ENCODE results near the gene PSTPIP1. TPM values are rescaled to one million over a fixed set of nuclear protein-coding genes. Genes with fewer than 3 reads are reported as not detected.

The PSTPIP1 gene
- total RNA-seq, 1 donor from 2014 or later, result not detected

DNA sequence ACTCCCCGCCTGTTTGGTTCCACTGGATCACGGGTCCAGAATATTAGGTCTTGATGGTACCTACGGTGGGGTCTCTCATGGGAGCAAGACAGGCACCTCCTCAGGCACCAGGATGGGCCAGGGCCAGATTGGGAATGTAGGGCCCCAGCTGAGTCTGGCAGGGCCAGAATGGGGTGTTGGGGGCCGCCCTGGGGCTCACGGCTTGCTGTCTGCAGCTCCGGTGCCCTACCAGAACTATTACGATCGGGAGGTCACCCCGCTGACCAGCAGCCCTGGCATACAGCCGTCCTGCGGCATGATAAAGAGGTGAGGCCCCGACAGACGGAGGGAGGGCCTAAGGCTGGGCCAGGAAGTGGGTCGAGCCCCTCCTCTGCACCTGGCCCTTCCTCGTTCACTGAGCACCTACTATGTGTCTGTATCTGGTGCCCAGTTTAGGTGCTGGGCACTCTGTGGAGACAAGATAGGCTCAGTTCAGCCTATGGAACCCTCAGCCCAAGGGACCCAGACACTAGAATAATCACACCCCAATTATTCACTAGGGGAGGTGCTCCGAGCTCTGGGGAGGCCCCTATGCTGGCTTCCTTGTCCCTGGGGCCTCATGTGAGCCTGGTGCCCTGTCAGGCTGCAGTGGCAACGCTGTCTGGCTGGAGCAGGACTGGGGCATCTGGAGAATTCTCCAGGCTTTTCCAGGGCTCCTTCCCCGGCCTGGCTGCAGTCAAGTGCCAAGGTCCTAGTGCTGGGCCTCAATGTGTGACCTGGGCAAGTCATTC lies 37.9 kb downstream of the PSTPIP1 start:
- Mint-ChIP-seq H3K4me3 (ENCODE audit: unreplicated experiment) (no peak overlapping the region), H3K36me3 (ENCODE audit: low read depth, unreplicated experiment) (no peaks in the 10 kb centered on the region), H3K27me3 (ENCODE audit: low read depth, unreplicated experiment) (peaks cover 6% of the 10 kb centered on the region), H3K9me3 (ENCODE audit: unreplicated experiment) (no peaks in the 10 kb centered on the region), H3K27ac (ENCODE audit: unreplicated experiment) (no peak overlapping the region), H3K4me1 (ENCODE audit: low read depth, unreplicated experiment) (no peaks in the 10 kb centered on the region)
- DNase-seq (ENCODE audit: low read depth) (no peak), FAIRE-seq (no peak)
- Histone ChIP-seq H3K27ac (ENCODE audit: low read depth, low read length) (no peak overlapping the region), H3K9me3 (ENCODE audit: insufficient read depth, low read depth, low read length) (no peaks in the 10 kb centered on the region), H3K36me3 (ENCODE audit: insufficient read depth, low read length) (no peaks in the 10 kb centered on the region), H3K9ac (ENCODE audit: low read length) (no peak overlapping the region), H2AFZ (ENCODE audit: low read depth, low read length) (no peak overlapping the region), H3K4me2 (ENCODE audit: low read length) (no peak overlapping the region), H3K4me1 (ENCODE audit: insufficient read depth, low read length) (no peaks in the 10 kb centered on the region), H3K27me3 (ENCODE audit: insufficient read depth, low read length) (no peaks in the 10 kb centered on the region), H4K20me1 (ENCODE audit: insufficient read depth, low read length) (no peaks in the 10 kb centered on the region), H3K4me3 (ENCODE audit: insufficient read depth, low read depth, low read length) (no peak overlapping the region), H3K79me2 (ENCODE audit: insufficient read depth, low read length) (no peaks in the 10 kb centered on the region)
- TF ChIP-seq CTCF (IDR thresholded peaks at IDR 0.05; ENCODE audit: insufficient read depth, low read depth, low read length) (no peak), EZH2 (IDR thresholded peaks at IDR 0.05; ENCODE audit: insufficient read depth, low read length) (no peak)

DNA sequence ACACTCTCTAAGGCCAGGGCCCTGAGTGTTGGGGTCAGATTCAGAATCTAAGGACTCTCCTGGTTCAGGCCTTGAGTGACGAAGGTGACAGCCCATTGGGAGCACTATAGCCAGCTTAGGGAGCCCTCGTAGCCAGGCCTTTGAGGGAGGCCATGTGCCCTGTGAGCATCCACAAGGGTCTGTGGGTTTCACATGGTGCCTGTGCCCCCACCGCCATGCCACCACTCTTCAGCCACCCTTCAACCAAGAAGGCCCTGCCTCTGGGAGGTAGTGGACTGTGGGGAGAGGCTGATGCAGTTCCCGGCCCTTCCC lies 38.4 kb downstream of the PSTPIP1 start:
- FAIRE-seq (no peak), DNase-seq (ENCODE audit: low read depth) (no peak)
- H3K36me3 ChIP-seq (ENCODE audit: insufficient read depth, low read length), result no peaks in the 10 kb centered on the region
- Mint-ChIP-seq H3K27ac (ENCODE audit: unreplicated experiment) (no peak overlapping the region), H3K4me1 (ENCODE audit: low read depth, unreplicated experiment) (peaks cover 1% of the 10 kb centered on the region), H3K4me3 (ENCODE audit: unreplicated experiment) (no peak overlapping the region), H3K27me3 (ENCODE audit: low read depth, unreplicated experiment) (peaks cover 6% of the 10 kb centered on the region), H3K36me3 (ENCODE audit: low read depth, unreplicated experiment) (peaks cover 1% of the 10 kb centered on the region), H3K9me3 (ENCODE audit: unreplicated experiment) (no peaks in the 10 kb centered on the region)
- no peaks in the 10 kb centered on the region for H3K27me3 ChIP-seq (ENCODE audit: insufficient read depth, low read length)
- no peak overlapping the region for H2AFZ ChIP-seq (ENCODE audit: low read depth, low read length)
- no peaks in the 10 kb centered on the region for H3K4me1 ChIP-seq (ENCODE audit: insufficient read depth, low read length)
- H3K4me2 ChIP-seq (ENCODE audit: low read length), result no peak overlapping the region
- H3K9ac ChIP-seq (ENCODE audit: low read length), result no peak overlapping the region
- no peak for TF ChIP-seq CTCF (IDR thresholded peaks at IDR 0.05; ENCODE audit: insufficient read depth, low read depth, low read length)
- TF ChIP-seq EZH2 (IDR thresholded peaks at IDR 0.05; ENCODE audit: insufficient read depth, low read length), result no peak
- H3K9me3 ChIP-seq (ENCODE audit: insufficient read depth, low read depth, low read length), result no peaks in the 10 kb centered on the region
- H3K27ac ChIP-seq (ENCODE audit: low read depth, low read length), result no peak overlapping the region
- H3K79me2 ChIP-seq (ENCODE audit: insufficient read depth, low read length), result no peaks in the 10 kb centered on the region
- no peak overlapping the region for H3K4me3 ChIP-seq (ENCODE audit: insufficient read depth, low read depth, low read length)
- H4K20me1 ChIP-seq (ENCODE audit: insufficient read depth, low read length), result no peaks in the 10 kb centered on the region
